H9 (cell line): ENCODE measurements around the gene AWAT2. TPM values are rescaled to one million over a fixed set of nuclear protein-coding genes. Genes with fewer than 3 reads are reported as not detected.

Source experiments
- DNase-seq: peaks from one replicate; pipeline ENCODE4 v3.0.0-alpha.2; 2017
- H2AFZ ChIP-seq: one replicate; pipeline ENCODE4 v1.6.1; 2013; ENCODE audit warnings: mild to moderate bottlenecking, low read length, control low read depth, moderate library complexity
- H2AK5ac ChIP-seq: 2 replicates; pipeline ENCODE4 v1.6.1; 2013; ENCODE audit warnings: low read length, control low read depth, mixed read lengths; ENCODE audit not compliant: insufficient read length
- H2BK120ac ChIP-seq: one replicate; pipeline ENCODE4 v1.6.1; 2013; ENCODE audit warnings: low read depth, mild to moderate bottlenecking, low read length, control low read depth, inconsistent platforms; ENCODE audit not compliant: poor library complexity, severe bottlenecking
- H2BK12ac ChIP-seq: 2 replicates; pipeline ENCODE4 v1.6.1; 2013; ENCODE audit warnings: low read length, control low read depth, mixed read lengths, low read depth; ENCODE audit not compliant: insufficient read length
- H2BK15ac ChIP-seq: 2 replicates; pipeline ENCODE4 v1.6.1; 2013; ENCODE audit warnings: low read depth, low read length, control low read depth
- H2BK20ac ChIP-seq: one replicate; pipeline ENCODE4 v1.6.1; 2013; ENCODE audit warnings: low read depth, mild to moderate bottlenecking, low read length, control low read depth, inconsistent platforms; ENCODE audit not compliant: poor library complexity, severe bottlenecking
- H2BK5ac ChIP-seq: 2 replicates; pipeline ENCODE4 v1.6.1; 2013; ENCODE audit warnings: low read length, control low read depth, mixed read lengths; ENCODE audit not compliant: insufficient read length
- H3K14ac ChIP-seq: 2 replicates; pipeline ENCODE4 v1.6.1; 2013; ENCODE audit warnings: low read length, control low read depth; ENCODE audit not compliant: insufficient read depth
- H3K18ac ChIP-seq: 2 replicates; pipeline ENCODE4 v1.6.1; 2013; ENCODE audit warnings: low read depth, mild to moderate bottlenecking, mixed read lengths, low read length, control low read depth; ENCODE audit not compliant: insufficient read length
- H3K23ac ChIP-seq: 2 replicates; pipeline ENCODE4 v1.6.1; 2013; ENCODE audit warnings: low read length, control low read depth, mixed read lengths, low read depth; ENCODE audit not compliant: insufficient read length
- H3K23me2 ChIP-seq: 2 replicates; pipeline ENCODE4 v1.6.1; 2013; ENCODE audit warnings: low read depth, mild to moderate bottlenecking, mixed read lengths, low read length, control low read depth; ENCODE audit not compliant: insufficient read length, poor library complexity, severe bottlenecking
- H3K27ac ChIP-seq: 2 replicates; pipeline ENCODE4 v1.5.1; 2013; ENCODE audit warnings: low read length, control low read depth, mixed read lengths, low read depth; ENCODE audit not compliant: insufficient read length
- H3K27me3 ChIP-seq: 2 replicates; pipeline ENCODE4 v1.6.1; 2013; ENCODE audit warnings: low read length, control low read depth, inconsistent platforms; ENCODE audit not compliant: insufficient read depth
- H3K4ac ChIP-seq: 2 replicates; pipeline ENCODE4 v1.6.1; 2013; ENCODE audit warnings: low read depth, mild to moderate bottlenecking, control low read depth, inconsistent platforms, low read length, moderate library complexity
- H3K4me1 ChIP-seq: 2 replicates; pipeline ENCODE4 v1.6.1; 2013; ENCODE audit warnings: low read length, control low read depth, inconsistent platforms; ENCODE audit not compliant: insufficient read depth
- H3K4me2 ChIP-seq: 2 replicates; pipeline ENCODE4 v1.6.1; 2013; ENCODE audit warnings: low read length, control low read depth, mixed read lengths; ENCODE audit not compliant: insufficient read length, insufficient read depth
- H3K56ac ChIP-seq: 2 replicates; pipeline ENCODE4 v1.6.1; 2013; ENCODE audit warnings: low read depth, mild to moderate bottlenecking, mixed read lengths, low read length, control low read depth; ENCODE audit not compliant: insufficient read length
- H3K79me1 ChIP-seq: 2 replicates; pipeline ENCODE4 v1.6.1; 2013; ENCODE audit warnings: low read depth, mild to moderate bottlenecking, moderate library complexity, low read length, control low read depth, inconsistent platforms; ENCODE audit not compliant: insufficient read depth, poor library complexity, severe bottlenecking
- H3K79me2 ChIP-seq: 2 replicates; pipeline ENCODE4 v1.6.1; 2013; ENCODE audit warnings: low read length, control low read depth, inconsistent platforms; ENCODE audit not compliant: insufficient read depth
- H3K9ac ChIP-seq: 2 replicates; pipeline ENCODE4 v1.6.1; 2013; ENCODE audit warnings: low read length, control low read depth, mixed read lengths; ENCODE audit not compliant: insufficient read length; ENCODE audit errors: extremely low read depth
- H3K9me3 ChIP-seq: one replicate; pipeline ENCODE4 v1.6.1; 2013; ENCODE audit warnings: low read depth, low read length, inconsistent platforms; ENCODE audit not compliant: control insufficient read depth
- H3T11ph ChIP-seq: one replicate; pipeline ENCODE4 v1.6.1; 2013; ENCODE audit warnings: mild to moderate bottlenecking, low read length, control low read depth, inconsistent platforms
- H4K20me1 ChIP-seq: one replicate; pipeline ENCODE4 v1.6.1; 2013; ENCODE audit not compliant: control insufficient read depth, insufficient read length, insufficient read depth
- H4K5ac ChIP-seq: 2 replicates; pipeline ENCODE4 v1.6.1; 2013; ENCODE audit warnings: low read depth, mild to moderate bottlenecking, mixed read lengths, low read length, control low read depth; ENCODE audit not compliant: insufficient read length
- H4K8ac ChIP-seq: replicated peaks from 2 replicates; pipeline ENCODE4 v1.6.1; 2013; ENCODE audit warnings: low read length, control low read depth, mixed read lengths, low read depth; ENCODE audit not compliant: insufficient read length
- H4K91ac ChIP-seq: 2 replicates; pipeline ENCODE4 v1.6.1; 2013; ENCODE audit warnings: low read depth, mild to moderate bottlenecking, moderate library complexity, mixed read lengths, low read length, control low read depth; ENCODE audit not compliant: insufficient read length
- H3K27ac Mint-ChIP-seq, 3 experiments: 2 replicates in 2 of 3; 3 replicates in 1 of 3; pipeline ENCODE4 v1.8.0; 2020 to 2021; ENCODE audit warnings: mixed read lengths in 3 of 3, mild to moderate bottlenecking in 1 of 3, moderate library complexity in 1 of 3
- H3K27me3 Mint-ChIP-seq: 2 replicates; pipeline ENCODE4 v1.8.0; 2021; ENCODE audit warnings: low read depth, mild to moderate bottlenecking, moderate library complexity, mixed read lengths
- H3K36me3 Mint-ChIP-seq, 3 experiments: 2 replicates in 2 of 3; 3 replicates in 1 of 3; pipeline ENCODE4 v1.8.0; 2020 to 2021; ENCODE audit warnings: low read depth in 3 of 3, mixed read lengths in 3 of 3; ENCODE audit not compliant: insufficient read depth in 1 of 3
- H3K4me1 Mint-ChIP-seq, 2 experiments: 2 replicates each; pipeline ENCODE4 v1.8.0; 2020; ENCODE audit warnings: mixed read lengths in 2 of 2
- H3K4me3 Mint-ChIP-seq, 2 experiments: 2 replicates in 1 of 2; 3 replicates in 1 of 2; pipeline ENCODE4 v1.8.0; 2020 to 2021; ENCODE audit warnings: mild to moderate bottlenecking in 2 of 2, mixed read lengths in 2 of 2, moderate library complexity in 1 of 2
- H3K9me3 Mint-ChIP-seq, 2 experiments: 2 replicates in 1 of 2; 3 replicates in 1 of 2; pipeline ENCODE4 v1.8.0; 2020; ENCODE audit warnings: mild to moderate bottlenecking in 2 of 2, mixed read lengths in 2 of 2, moderate library complexity in 1 of 2
- WGBS: extraction: QIAGEN DNeasy Blood & Tissue Kit; methylation state at CpG from one replicate; pipeline ENCODE4 v1.1.7; 2013; ENCODE audit warnings: missing lambda C conversion rate, low lambda C conversion rate, mixed read lengths; ENCODE audit not compliant: insufficient read length; ENCODE audit errors: extremely low coverage; 5-methylcytosine and 5-hydroxymethylcytosine counted together
- long read RNA-seq: library from polyadenylated mRNA; unstranded; transcript quantifications from one replicate; pipeline ENCODE4 v2.0.0, GENCODE V29; 2020
- total RNA-seq: library from RNA; stranded (reverse); gene quantifications from 2 replicates; pipeline ENCODE4 v1.2.1, GENCODE V29; 2021
- TF ChIP-seq, protein P1 (sequence below): fragments of 200-600 bp; sonication (generic); conservative IDR thresholded peaks from 3 replicates; pipeline ENCODE4 v1.8.0; 2021; ENCODE audit warnings: antibody characterized with exemption, mild to moderate bottlenecking

The AWAT2 gene, protein sequence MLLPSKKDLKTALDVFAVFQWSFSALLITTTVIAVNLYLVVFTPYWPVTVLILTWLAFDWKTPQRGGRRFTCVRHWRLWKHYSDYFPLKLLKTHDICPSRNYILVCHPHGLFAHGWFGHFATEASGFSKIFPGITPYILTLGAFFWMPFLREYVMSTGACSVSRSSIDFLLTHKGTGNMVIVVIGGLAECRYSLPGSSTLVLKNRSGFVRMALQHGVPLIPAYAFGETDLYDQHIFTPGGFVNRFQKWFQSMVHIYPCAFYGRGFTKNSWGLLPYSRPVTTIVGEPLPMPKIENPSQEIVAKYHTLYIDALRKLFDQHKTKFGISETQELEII
- total RNA-seq, result not detected in 2 replicates
- long read RNA-seq, result 0 reads

GRCh38 chrX:70049925-70050324 is at the start of gene AWAT2:
Gene AWAT2, minus strand, starts transcription at chrX:70049938. Its CDS starts 6 bp downstream, at chrX:70049932.
- H3K27ac ChIP-seq, result no peak within 1 kb of the TSS
- H4K8ac ChIP-seq, result no peak within 1 kb of the TSS
- no peak within 1 kb of the TSS for H3K4me3 Mint-ChIP-seq
- no peak within 1 kb of the TSS for H3K4me2 ChIP-seq
- no peak within 1 kb of the TSS for H3T11ph ChIP-seq
- no peak within 1 kb of the TSS for H2BK5ac ChIP-seq
- DNase-seq, result no peak
- no peaks in the 10 kb centered on the region for H3K4me1 ChIP-seq
- H3K9ac ChIP-seq, result no peak within 1 kb of the TSS
- no peaks in the 10 kb centered on the region for H4K20me1 ChIP-seq
- no peak within 1 kb of the TSS; a peak in 2 of 7 replicates for H3K27ac Mint-ChIP-seq
- no peak within 1 kb of the TSS for H4K91ac ChIP-seq
- no peaks in the 10 kb centered on the region for H3K4me1 Mint-ChIP-seq
- no peaks in the 10 kb centered on the region for H3K23me2 ChIP-seq
- no peaks in the 10 kb centered on the region for H3K79me1 ChIP-seq
- no peak within 1 kb of the TSS for H2AK5ac ChIP-seq
- no CpG with 5 or more reads among the region's 4 CpGs for WGBS
- peaks cover 63 to 67% of the 10 kb centered on the region in 2 experiments for H3K9me3 Mint-ChIP-seq
- TF ChIP-seq, protein P1, sequence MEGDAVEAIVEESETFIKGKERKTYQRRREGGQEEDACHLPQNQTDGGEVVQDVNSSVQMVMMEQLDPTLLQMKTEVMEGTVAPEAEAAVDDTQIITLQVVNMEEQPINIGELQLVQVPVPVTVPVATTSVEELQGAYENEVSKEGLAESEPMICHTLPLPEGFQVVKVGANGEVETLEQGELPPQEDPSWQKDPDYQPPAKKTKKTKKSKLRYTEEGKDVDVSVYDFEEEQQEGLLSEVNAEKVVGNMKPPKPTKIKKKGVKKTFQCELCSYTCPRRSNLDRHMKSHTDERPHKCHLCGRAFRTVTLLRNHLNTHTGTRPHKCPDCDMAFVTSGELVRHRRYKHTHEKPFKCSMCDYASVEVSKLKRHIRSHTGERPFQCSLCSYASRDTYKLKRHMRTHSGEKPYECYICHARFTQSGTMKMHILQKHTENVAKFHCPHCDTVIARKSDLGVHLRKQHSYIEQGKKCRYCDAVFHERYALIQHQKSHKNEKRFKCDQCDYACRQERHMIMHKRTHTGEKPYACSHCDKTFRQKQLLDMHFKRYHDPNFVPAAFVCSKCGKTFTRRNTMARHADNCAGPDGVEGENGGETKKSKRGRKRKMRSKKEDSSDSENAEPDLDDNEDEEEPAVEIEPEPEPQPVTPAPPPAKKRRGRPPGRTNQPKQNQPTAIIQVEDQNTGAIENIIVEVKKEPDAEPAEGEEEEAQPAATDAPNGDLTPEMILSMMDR, result no peak
- H3K79me2 ChIP-seq, result no peaks in the 10 kb centered on the region
- no peak within 1 kb of the TSS for H2BK12ac ChIP-seq
- no peak within 1 kb of the TSS for H2BK20ac ChIP-seq
- H2BK15ac ChIP-seq, result no peak within 1 kb of the TSS
- no peaks in the 10 kb centered on the region; the same call in none of the 2 replicates for H3K27me3 Mint-ChIP-seq
- H3K36me3 Mint-ChIP-seq, result no peaks in the 10 kb centered on the region; a peak in 2 of 7 replicates
- no peak within 1 kb of the TSS for H2AFZ ChIP-seq
- peaks cover 49% of the 10 kb centered on the region for H3K9me3 ChIP-seq
- H4K5ac ChIP-seq, result no peak within 1 kb of the TSS
- no peak within 1 kb of the TSS for H3K14ac ChIP-seq
- H2BK120ac ChIP-seq, result no peak within 1 kb of the TSS
- no peak within 1 kb of the TSS for H3K56ac ChIP-seq
- no peak within 1 kb of the TSS for H3K23ac ChIP-seq
- no peak within 1 kb of the TSS for H3K4ac ChIP-seq
- H3K27me3 ChIP-seq, result no peaks in the 10 kb centered on the region
- no peak within 1 kb of the TSS for H3K18ac ChIP-seq
